HEK293T (cell line): ENCODE results near the gene FAM222A.

Source experiments
- CTCF ChIA-PET: fragments of 350-600 bp; formaldehyde crosslinking; extraction: SDS; loops from one replicate; lab custom pipeline; 2021; ENCODE audit warnings: antibody characterized with exemption, inconsistent platforms; lab: Yijun Ruan, JAX
- POLR2A ChIA-PET: fragments of 350-600 bp; formaldehyde crosslinking; extraction: SDS; loops from one replicate; lab custom pipeline; 2020; ENCODE audit warnings: antibody characterized with exemption, inconsistent platforms; lab: Yijun Ruan, JAX
- DNase-seq: peaks from one replicate; pipeline ENCODE4 v3.0.0; 2012; ENCODE audit warnings: mixed read lengths; ENCODE audit errors: extremely low spot score
- ARNT ChIP-seq: fragments of 450-650 bp; IDR thresholded peaks from 2 replicates; pipeline ENCODE4 v1.6.1; 2017; ENCODE audit warnings: mild to moderate bottlenecking
- BHLHE40 ChIP-seq: fragments of 450-650 bp; IDR thresholded peaks from 2 replicates; pipeline ENCODE4 v1.6.1; 2016; ENCODE audit warnings: mild to moderate bottlenecking, moderate library complexity, borderline replicate concordance
- CTBP1 ChIP-seq: fragments of 450-650 bp; IDR thresholded peaks from 2 replicates; pipeline ENCODE4 v1.6.1; 2016; ENCODE audit warnings: borderline replicate concordance
- ELF4 ChIP-seq: fragments of 450-650 bp; IDR thresholded peaks from 2 replicates; pipeline ENCODE4 v1.6.1; 2017; ENCODE audit warnings: antibody characterized with exemption
- FOXA1 ChIP-seq: fragments of 450-650 bp; IDR thresholded peaks from 2 replicates; pipeline ENCODE4 v1.6.1; 2016; ENCODE audit warnings: mild to moderate bottlenecking
- FOXK2 ChIP-seq: fragments of 450-650 bp; IDR thresholded peaks from 2 replicates; pipeline ENCODE4 v1.6.1; 2016; ENCODE audit warnings: mild to moderate bottlenecking
- FOXM1 ChIP-seq: fragments of 450-650 bp; IDR thresholded peaks from 2 replicates; pipeline ENCODE4 v1.6.1; 2017; ENCODE audit warnings: mild to moderate bottlenecking, borderline replicate concordance
- HDGF ChIP-seq: fragments of 450-650 bp; IDR thresholded peaks from 2 replicates; pipeline ENCODE4 v1.6.1; 2017; ENCODE audit warnings: antibody characterized with exemption, borderline replicate concordance
- L3MBTL2 ChIP-seq: fragments of 450-650 bp; conservative IDR thresholded peaks from 2 replicates; pipeline ENCODE4 v1.6.1; 2016; ENCODE audit warnings: mild to moderate bottlenecking
- LEF1 ChIP-seq: fragments of 450-650 bp; IDR thresholded peaks from 2 replicates; pipeline ENCODE4 v1.6.1; 2017; ENCODE audit warnings: mild to moderate bottlenecking, borderline replicate concordance
- NFRKB ChIP-seq: fragments of 450-650 bp; IDR thresholded peaks from 2 replicates; pipeline ENCODE4 v1.6.1; 2016; ENCODE audit warnings: mild to moderate bottlenecking, moderate library complexity
- PKNOX1 ChIP-seq: fragments of 450-650 bp; IDR thresholded peaks from 2 replicates; pipeline ENCODE4 v1.6.1; 2016
- SP1 ChIP-seq: fragments of 450-650 bp; IDR thresholded peaks from 2 replicates; pipeline ENCODE4 v1.6.1; 2017
- SUZ12 ChIP-seq: fragments of 450-650 bp; IDR thresholded peaks from 2 replicates; pipeline ENCODE4 v1.6.1; 2016; ENCODE audit warnings: mild to moderate bottlenecking
- TARDBP ChIP-seq: fragments of 450-650 bp; IDR thresholded peaks from 2 replicates; pipeline ENCODE4 v1.6.1; 2016
- ZNF384 ChIP-seq: fragments of 450-650 bp; IDR thresholded peaks from 2 replicates; pipeline ENCODE4 v1.6.1; 2016

The FAM222A gene

GRCh38 chr12:109741286-109741969 is 27.8 kb downstream of the FAM222A start:
- CTCF ChIA-PET, result no interaction called here
- DNase-seq, result no peak
- POLR2A ChIA-PET, result no interaction called here
- no peak for TF ChIP-seq ELF4

GRCh38 chr12:109741970-109742703 is 28.5 kb downstream of the FAM222A start:
- ChIA-PET CTCF (no interaction called here), POLR2A (no interaction called here)
- TF ChIP-seq NFRKB (no peak), TARDBP (no peak), HDGF (no peak), SP1 (no peak), FOXM1 (no peak), CTBP1 (no peak), SUZ12 (no peak), FOXA1 (no peak), ARNT (no peak), L3MBTL2 (no peak), ELF4 (no peak)
- no peak for DNase-seq

GRCh38 chr12:109743076-109743910 is 29.7 kb downstream of the FAM222A start:
- ChIA-PET CTCF (interaction anchor here (0.5 kb wide), 1 partner anchor 34 kb away, joined by 3 read pairs; no protein-coding TSS in a partner anchor), POLR2A (no interaction called here)
- no peak for DNase-seq

GRCh38 chr12:109744026-109744425 is 30.4 kb downstream of the FAM222A start:
- POLR2A ChIA-PET, result no interaction called here
- CTCF ChIA-PET, result no interaction called here
- no peak for TF ChIP-seq NFRKB
- DNase-seq, result no peak

More at GRCh38 chr12:109743076-109743910, 29.7 kb downstream of the FAM222A start:
- TF ChIP-seq PKNOX1, result no peak
- TF ChIP-seq SUZ12, result no peak
- TF ChIP-seq HDGF, result no peak
- TF ChIP-seq ARNT, result no peak
- TF ChIP-seq TARDBP, result no peak

GRCh38 chr12:109744986-109745942 is 31.6 kb downstream of the FAM222A start:
- TF ChIP-seq CTBP1 (no peak), ELF4 (no peak), ZNF384 (no peak), LEF1 (no peak), BHLHE40 (no peak), TARDBP (no peak), PKNOX1 (no peak), HDGF (no peak), ARNT (no peak), FOXA1 (no peak), FOXK2 (no peak), SUZ12 (no peak), L3MBTL2 (no peak), SP1 (no peak), FOXM1 (no peak)
- ChIA-PET CTCF (no interaction called here), POLR2A (no interaction called here)
- DNase-seq, result no peak

GRCh38 chr12:109752117-109753053 is 38.8 kb downstream of the FAM222A start:
- CTCF ChIA-PET, result no interaction called here
- no peak for DNase-seq
- POLR2A ChIA-PET, result no interaction called here
- TF ChIP-seq ZNF384, result no peak
- TF ChIP-seq L3MBTL2, result no peak
- TF ChIP-seq HDGF, result no peak
- no peak for TF ChIP-seq NFRKB
- TF ChIP-seq ARNT, result no peak
- no peak for TF ChIP-seq PKNOX1
- no peak for TF ChIP-seq FOXM1
- TF ChIP-seq LEF1, result no peak
- TF ChIP-seq FOXA1, result no peak
- TF ChIP-seq TARDBP, result no peak
- no peak for TF ChIP-seq ELF4
- no peak for TF ChIP-seq SUZ12
- TF ChIP-seq BHLHE40, result no peak
- TF ChIP-seq CTBP1, result no peak
- no peak for TF ChIP-seq FOXK2
- TF ChIP-seq SP1, result no peak
